SJSA1 (cell line): ENCODE measurements around the gene PIK3R1. TPM values are rescaled to one million over a fixed set of nuclear protein-coding genes. Genes with fewer than 3 reads are reported as not detected.
A peak's percentile ranks its signal among the peaks of the same experiment; 100 is the strongest.

Experiments
- DNase-seq, 2 experiments: peaks; one replicate each; pipeline ENCODE4 v3.0.0-alpha.2; 2015 to 2020; ENCODE audit warnings: low spot score in 2 of 2, low read depth in 1 of 2
- H3K27ac ChIP-seq: fragments of 250-450 bp; sonication (Bioruptor Pico); 2 replicates; pipeline ENCODE4 v1.5.1; 2020; ENCODE audit warnings: mild to moderate bottlenecking, moderate library complexity
- H3K27me3 ChIP-seq: fragments of 250-450 bp; sonication (Bioruptor Pico); replicated peaks from 2 replicates; pipeline ENCODE4 v1.5.1; 2020; ENCODE audit warnings: mild to moderate bottlenecking, moderate library complexity
- H3K36me3 ChIP-seq: fragments of 250-450 bp; sonication (Bioruptor Pico); 2 replicates; pipeline ENCODE4 v1.5.1; 2020; ENCODE audit warnings: mild to moderate bottlenecking
- H3K4me1 ChIP-seq: fragments of 250-450 bp; sonication (Bioruptor Pico); replicated peaks from 2 replicates; pipeline ENCODE4 v1.6.1; 2021; ENCODE audit warnings: mild to moderate bottlenecking
- H3K4me3 ChIP-seq: fragments of 250-450 bp; sonication (Bioruptor Pico); 2 replicates; pipeline ENCODE4 v1.5.1; 2020; ENCODE audit warnings: mild to moderate bottlenecking
- H3K9me3 ChIP-seq: fragments of 250-450 bp; sonication (Bioruptor Pico); replicated peaks from 2 replicates; pipeline ENCODE4 v1.5.1; 2020; ENCODE audit warnings: mild to moderate bottlenecking
- total RNA-seq: library from RNA; depleted of rRNA; stranded (reverse); fragments of >200 nt; shearing (Covaris generic); gene quantifications from 2 replicates; pipeline ENCODE4 v1.2.3, GENCODE V29; 2014

PIK3R1 gene
- total RNA-seq, 1 experiment from 2014 or later, result 12.1 TPM

GRCh38 chr5:68285075-68285840, 69.7 kb downstream of the PIK3R1 start:
- no peak for DNase-seq
- H3K4me1 ChIP-seq, result peaks cover 4% of the 10 kb centered on the region
- no peak overlapping the region for H3K4me3 ChIP-seq
- H3K9me3 ChIP-seq, result no peaks in the 10 kb centered on the region
- H3K36me3 ChIP-seq, result peaks cover 36% of the 10 kb centered on the region
- no peak overlapping the region for H3K27ac ChIP-seq
- H3K27me3 ChIP-seq, result no peaks in the 10 kb centered on the region

GRCh38 chr5:68285851-68286611, 70.5 kb downstream of the PIK3R1 start:
- Histone ChIP-seq H3K36me3 (peaks cover 28% of the 10 kb centered on the region), H3K27me3 (no peaks in the 10 kb centered on the region), H3K27ac (no peak overlapping the region), H3K4me3 (no peak overlapping the region), H3K9me3 (no peaks in the 10 kb centered on the region), H3K4me1 (peaks cover 4% of the 10 kb centered on the region)
- peak in 1 of 2 experiments; percentile 43 for DNase-seq

- Histone ChIP-seq H3K9me3 (no peaks in the 10 kb centered on the region), H3K4me1 (peaks cover 4% of the 10 kb centered on the region), H3K27me3 (no peaks in the 10 kb centered on the region), H3K4me3 (no peak overlapping the region), H3K27ac (no peak overlapping the region), H3K36me3 (peaks cover 23% of the 10 kb centered on the region)
- no peak for DNase-seq
These were observed 71.0 kb downstream of the PIK3R1 start for GRCh38 chr5:68286612-68286912.

- no peak for DNase-seq
- peaks cover 4% of the 10 kb centered on the region for H3K4me1 ChIP-seq
- no peaks in the 10 kb centered on the region for H3K27me3 ChIP-seq
- no peak overlapping the region for H3K4me3 ChIP-seq
- H3K9me3 ChIP-seq, result no peaks in the 10 kb centered on the region
- peaks cover 17% of the 10 kb centered on the region for H3K36me3 ChIP-seq
- no peak overlapping the region for H3K27ac ChIP-seq
These were observed 72.0 kb downstream of the PIK3R1 start for GRCh38 chr5:68287631-68287975.

GRCh38 chr5:68287976-68288706, 72.6 kb downstream of the PIK3R1 start:
- no peaks in the 10 kb centered on the region for H3K27me3 ChIP-seq
- H3K27ac ChIP-seq, result no peak overlapping the region
- DNase-seq, result peak in 1 of 2 experiments; percentile 53
- H3K36me3 ChIP-seq, result peaks cover 17% of the 10 kb centered on the region
- H3K9me3 ChIP-seq, result no peaks in the 10 kb centered on the region
- H3K4me3 ChIP-seq, result peak overlapping the region; percentile 41
- H3K4me1 ChIP-seq, result peaks cover 4% of the 10 kb centered on the region

- peaks cover 4% of the 10 kb centered on the region for H3K4me1 ChIP-seq
- H3K27me3 ChIP-seq, result no peaks in the 10 kb centered on the region
- H3K9me3 ChIP-seq, result no peaks in the 10 kb centered on the region
- no peak overlapping the region for H3K27ac ChIP-seq
- peak overlapping the region; percentile 41 for H3K4me3 ChIP-seq
- DNase-seq, result no peak
- peaks cover 15% of the 10 kb centered on the region for H3K36me3 ChIP-seq
These were observed 73.2 kb downstream of the PIK3R1 start for GRCh38 chr5:68288707-68289134.

- no peaks in the 10 kb centered on the region for H3K27me3 ChIP-seq
- peaks cover 4% of the 10 kb centered on the region for H3K4me1 ChIP-seq
- H3K27ac ChIP-seq, result no peak overlapping the region
- H3K9me3 ChIP-seq, result no peaks in the 10 kb centered on the region
- H3K36me3 ChIP-seq, result peaks cover 18% of the 10 kb centered on the region
- no peak for DNase-seq
- no peak overlapping the region for H3K4me3 ChIP-seq
These were observed 73.9 kb downstream of the PIK3R1 start for GRCh38 chr5:68289498-68289897.

- no peaks in the 10 kb centered on the region for H3K27me3 ChIP-seq
- H3K36me3 ChIP-seq, result peaks cover 21% of the 10 kb centered on the region
- no peak for DNase-seq
- H3K4me3 ChIP-seq, result no peak overlapping the region
- no peaks in the 10 kb centered on the region for H3K9me3 ChIP-seq
- peaks cover 4% of the 10 kb centered on the region for H3K4me1 ChIP-seq
- no peak overlapping the region for H3K27ac ChIP-seq
These were observed 74.7 kb downstream of the PIK3R1 start for GRCh38 chr5:68290260-68290674.

- no peak overlapping the region for H3K4me3 ChIP-seq
- peaks cover 4% of the 10 kb centered on the region for H3K4me1 ChIP-seq
- no peaks in the 10 kb centered on the region for H3K9me3 ChIP-seq
- no peak overlapping the region for H3K27ac ChIP-seq
- peaks cover 27% of the 10 kb centered on the region for H3K36me3 ChIP-seq
- DNase-seq, result no peak
- no peaks in the 10 kb centered on the region for H3K27me3 ChIP-seq
These were observed 75.3 kb downstream of the PIK3R1 start for GRCh38 chr5:68290847-68291246.

- Histone ChIP-seq H3K9me3 (no peaks in the 10 kb centered on the region), H3K27ac (no peak overlapping the region), H3K4me3 (no peak overlapping the region), H3K36me3 (peaks cover 42% of the 10 kb centered on the region), H3K27me3 (no peaks in the 10 kb centered on the region), H3K4me1 (peaks cover 4% of the 10 kb centered on the region)
- DNase-seq, result no peak
These were observed 76.8 kb downstream of the PIK3R1 start for GRCh38 chr5:68292316-68292715.

- no peak overlapping the region for H3K27ac ChIP-seq
- no peak overlapping the region for H3K4me3 ChIP-seq
- H3K4me1 ChIP-seq, result no peaks in the 10 kb centered on the region
- peaks cover 59% of the 10 kb centered on the region for H3K36me3 ChIP-seq
- no peaks in the 10 kb centered on the region for H3K9me3 ChIP-seq
- no peaks in the 10 kb centered on the region for H3K27me3 ChIP-seq
- DNase-seq, result no peak
These were observed 80.2 kb downstream of the PIK3R1 start for GRCh38 chr5:68295772-68296171.

- no peaks in the 10 kb centered on the region for H3K4me1 ChIP-seq
- H3K27ac ChIP-seq, result no peak overlapping the region
- H3K9me3 ChIP-seq, result no peaks in the 10 kb centered on the region
- peaks cover 59% of the 10 kb centered on the region for H3K36me3 ChIP-seq
- no peak for DNase-seq
- H3K4me3 ChIP-seq, result no peak overlapping the region
- no peaks in the 10 kb centered on the region for H3K27me3 ChIP-seq
These were observed 81.3 kb downstream of the PIK3R1 start for GRCh38 chr5:68296895-68297294.

GRCh38 chr5:68297656-68298055, 82.1 kb downstream of the PIK3R1 start:
- Histone ChIP-seq H3K9me3 (no peaks in the 10 kb centered on the region), H3K36me3 (peaks cover 54% of the 10 kb centered on the region), H3K27me3 (no peaks in the 10 kb centered on the region), H3K27ac (no peak overlapping the region), H3K4me1 (no peaks in the 10 kb centered on the region), H3K4me3 (no peak overlapping the region)
- no peak for DNase-seq

- Histone ChIP-seq H3K27me3 (no peaks in the 10 kb centered on the region), H3K27ac (no peak overlapping the region), H3K4me3 (no peak overlapping the region), H3K4me1 (no peaks in the 10 kb centered on the region), H3K9me3 (no peaks in the 10 kb centered on the region), H3K36me3 (peaks cover 48% of the 10 kb centered on the region)
- no peak for DNase-seq
These were observed 82.9 kb downstream of the PIK3R1 start for GRCh38 chr5:68298479-68298878.
